ENCODE results near the gene IGF1R.

The IGF1R gene

DNA sequence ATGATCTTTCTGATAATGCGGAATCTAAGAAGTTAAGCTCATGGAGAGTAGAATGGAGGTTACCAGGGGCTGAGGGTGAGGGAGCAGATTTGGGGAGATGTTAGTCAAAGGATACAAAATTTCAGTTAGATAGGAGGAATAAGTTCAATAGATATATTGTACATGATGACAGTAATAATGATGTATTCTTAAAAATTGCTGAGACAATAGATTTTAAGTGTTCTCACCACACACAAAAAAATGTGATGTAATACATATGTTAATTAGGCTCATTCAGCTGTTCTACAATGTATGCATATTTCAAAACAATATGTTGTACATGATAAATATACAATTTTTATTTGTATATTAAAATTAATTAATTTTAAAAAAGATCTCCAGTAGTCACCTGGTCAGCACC is 277.9 kb downstream of the IGF1R start:
- Histone ChIP-seq H3K9me3 (ENCODE audit: control insufficient read depth, low read length) (no peaks in the 10 kb centered on the region), H3K4me3 (ENCODE audit: insufficient read depth, low read depth, low read length, poor library complexity, severe bottlenecking) (no peak overlapping the region), H3K27me3 (replicated peaks; ENCODE audit: control insufficient read depth, insufficient read depth, low read length, poor library complexity, severe bottlenecking) (no peaks in the 10 kb centered on the region), H3K36me3 (ENCODE audit: control insufficient read depth, insufficient read depth, low read length) (peaks cover 25% of the 10 kb centered on the region), H3K27ac (ENCODE audit: insufficient read depth, low read length, poor library complexity, severe bottlenecking) (no peak overlapping the region), H3K4me1 (ENCODE audit: control insufficient read depth, insufficient read depth, low read length, poor library complexity, severe bottlenecking) (no peaks in the 10 kb centered on the region)
- DNase-seq: no peak

DNA sequence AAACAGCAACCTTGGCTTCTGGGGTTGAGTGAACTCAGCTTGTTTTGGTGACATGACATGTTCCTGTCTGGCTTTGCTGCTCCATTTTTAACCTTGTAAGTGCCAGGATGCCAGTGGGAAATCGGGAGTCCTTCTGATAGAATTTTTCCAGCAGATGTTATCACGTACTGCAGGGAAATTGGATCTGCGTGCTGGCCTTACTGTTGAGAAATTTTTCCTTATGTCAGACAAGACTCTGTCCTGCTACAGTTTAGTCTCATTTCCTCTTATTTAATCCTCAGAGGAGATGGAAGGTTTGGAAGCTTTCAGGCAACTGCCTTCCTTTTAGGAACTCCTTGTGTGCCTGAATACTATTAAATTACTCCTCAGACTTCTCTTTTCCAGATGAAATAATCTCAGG is 278.7 kb downstream of the IGF1R start:
- Histone ChIP-seq H3K4me3 (ENCODE audit: insufficient read depth, low read depth, low read length, poor library complexity, severe bottlenecking) (no peak overlapping the region), H3K9me3 (ENCODE audit: control insufficient read depth, low read length) (no peaks in the 10 kb centered on the region), H3K27ac (ENCODE audit: insufficient read depth, low read length, poor library complexity, severe bottlenecking) (no peak overlapping the region), H3K27me3 (replicated peaks; ENCODE audit: control insufficient read depth, insufficient read depth, low read length, poor library complexity, severe bottlenecking) (no peaks in the 10 kb centered on the region), H3K36me3 (ENCODE audit: control insufficient read depth, insufficient read depth, low read length) (peaks cover 24% of the 10 kb centered on the region), H3K4me1 (ENCODE audit: control insufficient read depth, insufficient read depth, low read length, poor library complexity, severe bottlenecking) (no peaks in the 10 kb centered on the region)
- no peak for DNase-seq

DNA sequence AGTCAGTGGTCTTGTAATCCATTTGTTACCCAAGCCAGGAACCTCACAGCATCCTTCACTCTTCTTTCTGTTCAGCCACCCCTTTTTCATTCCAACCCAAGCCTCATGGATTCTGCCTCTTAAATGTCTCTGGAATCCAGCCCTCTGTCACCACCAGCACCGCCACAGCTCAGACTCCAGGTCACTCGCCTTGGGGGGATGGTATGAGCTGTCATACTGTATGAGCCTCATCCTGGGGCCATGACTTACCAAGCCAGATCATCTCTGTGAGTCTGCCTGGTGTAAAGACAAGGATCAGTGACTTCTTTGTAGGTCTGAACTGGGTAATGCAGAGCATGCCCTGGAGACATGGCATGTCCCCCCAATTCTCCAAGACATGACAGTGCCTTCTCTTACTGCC is 279.7 kb downstream of the IGF1R start:
- H3K9me3 ChIP-seq (ENCODE audit: control insufficient read depth, low read length): no peaks in the 10 kb centered on the region
- no peak for DNase-seq
- peaks cover 14% of the 10 kb centered on the region for H3K36me3 ChIP-seq (ENCODE audit: control insufficient read depth, insufficient read depth, low read length)
- H3K27me3 ChIP-seq (replicated peaks; ENCODE audit: control insufficient read depth, insufficient read depth, low read length, poor library complexity, severe bottlenecking): no peaks in the 10 kb centered on the region
- H3K27ac ChIP-seq (ENCODE audit: insufficient read depth, low read length, poor library complexity, severe bottlenecking): no peak overlapping the region
- H3K4me1 ChIP-seq (ENCODE audit: control insufficient read depth, insufficient read depth, low read length, poor library complexity, severe bottlenecking): no peaks in the 10 kb centered on the region
- no peak overlapping the region for H3K4me3 ChIP-seq (ENCODE audit: insufficient read depth, low read depth, low read length, poor library complexity, severe bottlenecking)

DNA sequence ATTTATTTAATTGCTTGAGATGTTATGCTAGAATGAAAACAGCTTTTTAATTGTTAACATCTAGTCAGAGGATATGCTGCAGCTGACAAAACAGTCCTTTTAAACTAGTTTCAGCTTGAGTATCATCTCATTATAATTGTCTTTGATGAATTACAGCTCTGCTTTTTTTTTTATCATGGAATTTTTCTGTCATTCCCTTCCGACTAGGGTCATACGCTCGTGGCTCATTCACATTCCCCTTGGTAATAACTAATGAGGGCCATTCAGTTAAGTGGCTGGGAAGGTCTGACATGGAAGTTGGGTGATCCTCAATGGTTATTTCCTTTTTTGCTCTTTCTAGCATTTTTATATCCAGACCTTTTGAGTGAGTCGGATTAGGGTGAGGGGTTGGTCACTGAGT is 282.2 kb downstream of the IGF1R start:
- Histone ChIP-seq H3K9me3 (ENCODE audit: control insufficient read depth, low read length) (no peaks in the 10 kb centered on the region), H3K4me1 (ENCODE audit: control insufficient read depth, insufficient read depth, low read length, poor library complexity, severe bottlenecking) (no peaks in the 10 kb centered on the region), H3K36me3 (ENCODE audit: control insufficient read depth, insufficient read depth, low read length) (no peaks in the 10 kb centered on the region), H3K27me3 (replicated peaks; ENCODE audit: control insufficient read depth, insufficient read depth, low read length, poor library complexity, severe bottlenecking) (no peaks in the 10 kb centered on the region), H3K27ac (ENCODE audit: insufficient read depth, low read length, poor library complexity, severe bottlenecking) (no peak overlapping the region), H3K4me3 (ENCODE audit: insufficient read depth, low read depth, low read length, poor library complexity, severe bottlenecking) (no peak overlapping the region)
- DNase-seq: no peak

DNA sequence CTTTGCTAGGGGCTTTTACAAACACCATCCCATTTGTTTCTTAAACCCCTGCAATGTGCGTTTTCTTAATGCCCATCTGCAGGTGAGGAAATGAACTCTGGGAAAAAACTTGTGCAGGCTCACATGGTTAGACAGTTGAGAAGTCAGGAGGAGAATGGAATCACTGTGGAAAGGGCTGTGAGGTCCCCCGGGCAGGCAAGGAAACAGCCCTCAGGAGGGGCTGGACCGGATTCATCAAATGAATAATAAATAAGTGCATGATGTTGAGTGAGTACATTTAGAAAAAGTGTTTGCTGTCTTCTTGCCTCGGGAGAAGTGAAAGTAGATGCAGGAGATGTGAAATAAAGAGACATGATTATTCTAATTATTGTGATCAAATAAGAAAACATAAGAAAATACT is 282.7 kb downstream of the IGF1R start:
- Histone ChIP-seq H3K4me3 (ENCODE audit: insufficient read depth, low read depth, low read length, poor library complexity, severe bottlenecking) (no peak overlapping the region), H3K27ac (ENCODE audit: insufficient read depth, low read length, poor library complexity, severe bottlenecking) (no peak overlapping the region), H3K36me3 (ENCODE audit: control insufficient read depth, insufficient read depth, low read length) (no peaks in the 10 kb centered on the region)

DNA sequence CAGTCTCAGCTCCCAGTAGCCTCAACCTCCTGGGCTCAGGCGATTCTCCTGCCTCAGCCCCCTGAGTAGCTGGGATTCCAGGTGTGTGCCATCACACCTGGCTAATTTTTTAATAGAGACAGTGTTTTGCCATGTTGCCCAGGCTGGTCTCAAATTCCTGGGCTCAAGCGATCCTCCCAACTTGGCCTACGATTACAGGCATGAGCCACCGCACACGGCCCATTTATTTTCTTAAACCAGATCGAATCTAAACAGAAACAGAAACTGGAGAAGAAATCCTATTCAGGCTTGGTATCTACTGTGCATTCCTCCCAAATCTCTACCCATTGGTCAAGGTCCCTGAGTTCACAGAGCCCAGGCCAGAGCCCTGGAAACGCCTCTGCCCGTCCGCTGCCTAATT is 285.1 kb downstream of the IGF1R start:
- no peaks in the 10 kb centered on the region for H3K9me3 ChIP-seq (ENCODE audit: control insufficient read depth, low read length)
- no peak for DNase-seq
- H3K27ac ChIP-seq (ENCODE audit: insufficient read depth, low read length, poor library complexity, severe bottlenecking): no peak overlapping the region
- H3K27me3 ChIP-seq (replicated peaks; ENCODE audit: control insufficient read depth, insufficient read depth, low read length, poor library complexity, severe bottlenecking): no peaks in the 10 kb centered on the region
- no peaks in the 10 kb centered on the region for H3K36me3 ChIP-seq (ENCODE audit: control insufficient read depth, insufficient read depth, low read length)
- no peak overlapping the region for H3K4me3 ChIP-seq (ENCODE audit: insufficient read depth, low read depth, low read length, poor library complexity, severe bottlenecking)
- no peaks in the 10 kb centered on the region for H3K4me1 ChIP-seq (ENCODE audit: control insufficient read depth, insufficient read depth, low read length, poor library complexity, severe bottlenecking)

More for the DNA sequence above, 282.7 kb downstream of the IGF1R start:
- no peak for DNase-seq
- H3K27me3 ChIP-seq (replicated peaks; ENCODE audit: control insufficient read depth, insufficient read depth, low read length, poor library complexity, severe bottlenecking): no peaks in the 10 kb centered on the region
- H3K4me1 ChIP-seq (ENCODE audit: control insufficient read depth, insufficient read depth, low read length, poor library complexity, severe bottlenecking): no peaks in the 10 kb centered on the region
- H3K9me3 ChIP-seq (ENCODE audit: control insufficient read depth, low read length): no peaks in the 10 kb centered on the region

DNA sequence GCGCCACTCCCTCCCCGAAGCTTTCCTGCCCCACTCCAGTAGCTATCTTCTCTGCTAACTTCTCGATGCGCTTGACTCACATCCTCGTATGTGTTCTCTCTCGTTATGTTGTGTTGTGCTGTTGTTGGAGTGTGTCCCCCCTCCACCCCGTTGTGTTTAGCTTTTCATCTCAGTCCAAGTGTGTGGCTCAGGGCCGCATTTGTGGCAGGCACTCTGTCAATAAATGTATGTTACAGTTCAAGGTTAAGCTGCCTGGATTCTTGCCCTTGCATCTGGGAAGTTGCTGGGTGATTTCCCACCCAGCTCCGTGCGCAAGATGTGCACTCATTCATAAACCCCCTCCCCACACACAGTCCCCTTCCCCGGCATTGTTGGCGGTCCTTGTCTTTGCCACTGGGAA is 287.4 kb downstream of the IGF1R start:
- Histone ChIP-seq H3K36me3 (ENCODE audit: control insufficient read depth, insufficient read depth, low read length) (peaks cover 7% of the 10 kb centered on the region), H3K4me3 (ENCODE audit: insufficient read depth, low read depth, low read length, poor library complexity, severe bottlenecking) (no peak overlapping the region), H3K27ac (ENCODE audit: insufficient read depth, low read length, poor library complexity, severe bottlenecking) (no peak overlapping the region), H3K4me1 (ENCODE audit: control insufficient read depth, insufficient read depth, low read length, poor library complexity, severe bottlenecking) (no peaks in the 10 kb centered on the region), H3K9me3 (ENCODE audit: control insufficient read depth, low read length) (no peaks in the 10 kb centered on the region), H3K27me3 (replicated peaks; ENCODE audit: control insufficient read depth, insufficient read depth, low read length, poor library complexity, severe bottlenecking) (no peaks in the 10 kb centered on the region)
- DNase-seq: no peak

DNA sequence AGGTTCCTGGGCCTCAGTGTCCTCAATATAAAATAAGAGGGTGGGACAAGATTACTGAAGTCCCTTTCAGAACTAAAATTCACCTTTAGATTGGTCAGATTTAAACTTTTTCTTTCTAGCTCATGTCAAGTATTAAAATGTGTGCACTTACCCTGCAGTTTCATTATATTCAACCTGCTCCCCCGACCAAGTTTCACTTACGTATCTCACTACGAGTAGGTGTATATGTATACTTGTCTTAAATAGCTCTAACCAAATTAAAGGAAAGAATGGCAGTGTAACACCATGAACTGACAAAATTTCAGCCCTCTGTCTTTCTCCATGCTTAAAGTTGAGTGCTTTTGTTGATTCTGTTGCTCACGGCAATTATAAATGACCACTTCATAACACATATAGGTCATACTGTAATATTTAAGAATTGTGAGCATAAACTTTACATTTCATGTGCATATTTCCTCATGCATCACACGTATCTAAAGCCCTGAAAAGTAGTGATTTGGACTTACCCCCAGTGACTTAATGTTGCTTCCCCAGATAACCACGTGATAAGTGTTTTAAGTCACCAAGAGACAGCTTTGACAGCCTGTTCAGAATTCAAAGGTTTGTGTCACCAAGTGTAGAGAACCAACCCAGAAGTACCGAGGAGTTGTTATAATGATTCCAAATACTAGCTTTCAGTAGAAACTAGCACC is 289.2 kb downstream of the IGF1R start:
- Histone ChIP-seq H3K36me3 (ENCODE audit: control insufficient read depth, insufficient read depth, low read length) (peaks cover 7% of the 10 kb centered on the region), H3K9me3 (ENCODE audit: control insufficient read depth, low read length) (no peaks in the 10 kb centered on the region), H3K27me3 (replicated peaks; ENCODE audit: control insufficient read depth, insufficient read depth, low read length, poor library complexity, severe bottlenecking) (no peaks in the 10 kb centered on the region), H3K4me1 (ENCODE audit: control insufficient read depth, insufficient read depth, low read length, poor library complexity, severe bottlenecking) (no peaks in the 10 kb centered on the region), H3K27ac (ENCODE audit: insufficient read depth, low read length, poor library complexity, severe bottlenecking) (no peak overlapping the region), H3K4me3 (ENCODE audit: insufficient read depth, low read depth, low read length, poor library complexity, severe bottlenecking) (no peak overlapping the region)
- no peak for DNase-seq

DNA sequence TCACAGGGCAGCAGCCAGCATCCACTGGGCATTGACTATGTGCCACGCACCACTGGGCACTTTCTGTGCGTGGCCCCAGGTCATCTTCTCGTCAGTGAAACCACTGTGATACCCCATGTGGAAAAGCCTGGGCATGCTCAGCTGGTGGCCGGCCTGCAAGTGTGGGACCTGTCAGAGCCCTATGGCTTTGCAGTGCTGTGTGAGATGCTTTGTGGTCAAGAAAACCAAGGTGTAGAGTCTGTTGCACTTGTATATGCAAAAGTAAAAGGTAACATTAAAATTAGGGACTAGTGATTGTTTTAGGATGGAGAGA is 289.7 kb downstream of the IGF1R start:
- Histone ChIP-seq H3K36me3 (ENCODE audit: control insufficient read depth, insufficient read depth, low read length) (peaks cover 7% of the 10 kb centered on the region), H3K4me3 (ENCODE audit: insufficient read depth, low read depth, low read length, poor library complexity, severe bottlenecking) (no peak overlapping the region), H3K27ac (ENCODE audit: insufficient read depth, low read length, poor library complexity, severe bottlenecking) (no peak overlapping the region), H3K4me1 (ENCODE audit: control insufficient read depth, insufficient read depth, low read length, poor library complexity, severe bottlenecking) (no peaks in the 10 kb centered on the region), H3K9me3 (ENCODE audit: control insufficient read depth, low read length) (no peaks in the 10 kb centered on the region), H3K27me3 (replicated peaks; ENCODE audit: control insufficient read depth, insufficient read depth, low read length, poor library complexity, severe bottlenecking) (no peaks in the 10 kb centered on the region)
- DNase-seq: no peak

DNA sequence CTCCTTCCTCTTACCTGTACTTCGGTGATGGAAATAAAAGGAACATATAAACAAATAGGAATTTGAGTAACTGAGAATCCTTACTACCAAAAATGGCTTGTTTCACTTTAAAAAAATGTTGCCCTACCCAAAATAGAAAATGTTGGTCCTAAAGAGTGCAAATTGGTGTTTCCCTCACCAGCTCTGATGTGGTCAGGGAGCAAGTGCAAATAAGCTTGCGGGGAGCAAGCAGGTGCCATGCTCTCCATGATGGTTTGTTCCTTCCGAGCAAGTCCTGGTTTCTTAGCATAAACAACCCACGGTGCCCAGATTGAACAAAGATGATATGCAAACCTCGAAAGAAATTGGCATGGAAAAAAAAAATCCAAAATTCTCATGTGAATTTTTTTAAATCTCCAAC is 290.5 kb downstream of the IGF1R start:
- Histone ChIP-seq H3K27ac (ENCODE audit: insufficient read depth, low read length, poor library complexity, severe bottlenecking) (no peak overlapping the region), H3K4me1 (ENCODE audit: control insufficient read depth, insufficient read depth, low read length, poor library complexity, severe bottlenecking) (no peaks in the 10 kb centered on the region), H3K36me3 (ENCODE audit: control insufficient read depth, insufficient read depth, low read length) (peaks cover 7% of the 10 kb centered on the region), H3K27me3 (replicated peaks; ENCODE audit: control insufficient read depth, insufficient read depth, low read length, poor library complexity, severe bottlenecking) (no peaks in the 10 kb centered on the region), H3K4me3 (ENCODE audit: insufficient read depth, low read depth, low read length, poor library complexity, severe bottlenecking) (no peak overlapping the region), H3K9me3 (ENCODE audit: control insufficient read depth, low read length) (no peaks in the 10 kb centered on the region)
- DNase-seq: no peak

All from effector memory CD4-positive, alpha-beta T cell (primary cell).